NCI-H69 (cell line): ENCODE measurements around the gene CRYBB2.
"Not testable (repeated sequence)": the region's sequence is repeated elsewhere in the genome, so short reads cannot be mapped to it uniquely, and the experiment has no call there.

ENCODE experiments used
- DNase-seq: peaks from one replicate; lab custom pipeline; 2025; lab: John Stamatoyannopoulos, UW

CRYBB2 gene

DNA sequence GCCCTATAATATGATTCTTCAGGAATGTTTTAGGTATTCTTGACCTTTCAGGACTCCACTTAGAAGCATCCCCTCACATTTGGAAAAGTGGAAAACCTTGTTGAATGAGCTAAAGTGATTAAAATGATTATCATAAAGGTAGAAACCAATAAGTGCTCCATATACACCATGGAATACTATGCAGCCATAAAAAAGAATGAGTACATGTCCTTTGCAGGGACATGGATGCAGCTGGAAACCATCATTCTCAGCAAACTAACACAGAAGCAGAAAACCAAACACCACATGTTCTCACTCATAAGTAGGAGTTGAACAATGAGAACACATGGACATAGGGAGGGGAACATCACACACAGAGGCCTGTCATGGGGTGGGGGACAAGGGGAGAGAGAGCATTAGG lies 14.3 kb downstream of the CRYBB2 start:
- not testable (repeated sequence) for DNase-seq

DNA sequence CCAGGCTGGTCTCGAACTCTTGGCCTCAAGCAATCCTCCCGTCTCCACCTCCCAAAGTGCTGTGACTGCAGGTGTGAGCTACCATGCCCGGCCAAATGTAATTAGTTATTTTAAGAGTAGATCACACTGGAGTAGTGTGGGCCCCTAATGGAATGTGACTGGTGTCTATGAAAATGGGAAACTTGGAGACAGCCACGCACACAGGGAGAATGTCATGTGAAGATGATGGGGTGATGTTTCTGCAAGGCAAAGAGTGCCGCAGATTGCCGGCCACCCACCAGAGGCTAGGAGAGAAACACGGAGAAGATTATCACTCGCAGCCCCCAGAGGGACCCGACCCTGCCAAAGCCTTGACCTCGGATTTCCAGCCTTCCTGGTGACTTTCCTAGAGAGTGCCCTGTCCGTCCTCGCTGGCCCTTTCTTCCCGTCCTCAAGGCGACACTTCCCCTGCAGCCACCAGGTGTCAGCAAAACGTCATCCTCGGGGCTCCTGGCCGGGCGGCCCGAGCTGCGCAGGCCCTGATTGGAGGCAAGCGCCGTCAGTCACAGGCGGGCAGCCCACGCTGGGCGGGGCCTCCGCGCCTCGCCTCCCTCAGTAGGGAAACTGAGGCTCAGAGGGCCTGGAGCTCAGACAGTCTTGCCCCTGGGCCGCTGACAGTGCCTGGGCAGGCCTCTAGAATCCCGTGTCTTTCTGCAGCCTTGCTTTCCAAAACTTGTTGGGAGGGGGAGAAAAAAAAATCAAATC lies 16.3 kb downstream of the CRYBB2 start:
- DNase-seq = peak; percentile 87

DNA sequence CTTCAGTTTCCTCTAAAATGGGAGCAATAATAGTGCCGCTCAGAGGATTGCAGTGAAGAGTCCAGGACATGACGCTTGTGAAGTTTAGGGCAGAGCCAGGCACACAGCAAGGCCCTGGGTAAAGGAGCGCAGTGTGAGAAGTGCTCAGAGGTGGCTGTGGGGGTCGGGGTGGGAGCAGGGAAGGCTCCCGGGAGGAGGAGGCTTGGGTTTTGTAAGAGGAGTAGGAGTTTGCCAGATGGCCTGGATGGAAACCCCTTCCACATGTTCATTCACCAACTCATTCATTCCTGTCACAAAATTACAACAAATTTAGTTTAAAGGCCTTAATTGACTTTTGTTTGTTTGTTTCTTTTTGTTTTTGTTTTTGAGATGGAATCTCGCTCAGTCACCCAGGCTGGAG lies 17.0 kb downstream of the CRYBB2 start:
- DNase-seq = no peak

DNA sequence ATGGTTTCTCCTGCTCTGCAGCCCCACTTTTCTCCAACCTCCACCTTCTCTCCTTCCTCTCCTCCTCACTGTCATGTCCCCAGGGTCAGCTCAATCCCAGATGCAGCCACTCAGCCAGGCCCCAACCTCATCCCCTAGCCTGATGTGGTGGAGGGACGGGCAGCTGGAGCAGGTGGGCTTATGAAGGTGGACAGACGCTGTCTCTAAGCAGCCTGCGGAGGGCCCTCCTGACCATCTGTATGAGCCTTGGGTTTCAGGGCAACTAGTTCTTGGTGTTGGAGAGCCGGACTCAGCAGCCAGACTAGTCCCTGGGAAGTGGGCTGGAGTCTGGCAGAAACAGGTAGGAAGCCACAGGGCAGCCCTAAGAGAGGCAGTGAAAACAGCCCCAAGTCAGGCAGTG lies 18.1 kb downstream of the CRYBB2 start:
- DNase-seq = no peak

DNA sequence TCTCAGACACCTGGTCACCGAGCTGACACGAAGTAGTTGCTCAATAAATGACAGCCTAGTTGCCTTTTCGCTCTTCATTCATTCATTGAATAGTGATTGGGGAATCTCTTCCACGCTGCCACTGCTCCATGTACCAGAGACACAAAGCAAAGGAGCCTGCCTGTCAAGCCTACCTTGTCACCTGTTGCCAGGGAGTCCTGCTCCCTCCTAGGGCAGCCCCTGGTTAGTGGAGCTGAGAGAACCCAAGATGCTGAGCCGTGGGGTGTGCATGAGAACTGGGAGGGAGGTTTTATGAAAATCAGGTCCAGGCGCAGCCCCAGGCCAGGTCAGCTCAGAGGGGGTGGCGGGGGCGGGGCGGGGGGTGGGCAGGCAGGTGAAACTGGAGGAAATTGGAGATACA lies 18.6 kb downstream of the CRYBB2 start:
- DNase-seq = not testable (repeated sequence)

DNA sequence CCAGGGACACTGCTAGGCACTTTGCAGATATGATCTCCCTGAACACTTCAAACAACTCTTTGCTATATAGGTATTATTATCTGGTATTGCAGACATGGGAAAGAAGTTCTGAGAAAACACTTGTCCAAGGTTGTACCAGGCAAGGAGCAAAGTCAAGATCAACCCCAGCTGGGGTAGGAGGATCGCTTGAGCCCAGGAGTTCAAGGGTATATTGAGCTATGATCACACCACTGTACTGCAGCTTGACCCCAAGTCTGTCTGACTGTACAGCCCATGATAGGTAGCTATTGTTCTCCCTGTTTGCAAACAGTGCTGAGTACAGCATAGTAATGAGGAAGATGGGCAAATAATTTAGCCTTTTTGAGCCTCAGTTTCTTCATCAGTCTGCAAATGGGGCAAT lies 35.7 kb downstream of the CRYBB2 start:
- peak; percentile 10 for DNase-seq

DNA sequence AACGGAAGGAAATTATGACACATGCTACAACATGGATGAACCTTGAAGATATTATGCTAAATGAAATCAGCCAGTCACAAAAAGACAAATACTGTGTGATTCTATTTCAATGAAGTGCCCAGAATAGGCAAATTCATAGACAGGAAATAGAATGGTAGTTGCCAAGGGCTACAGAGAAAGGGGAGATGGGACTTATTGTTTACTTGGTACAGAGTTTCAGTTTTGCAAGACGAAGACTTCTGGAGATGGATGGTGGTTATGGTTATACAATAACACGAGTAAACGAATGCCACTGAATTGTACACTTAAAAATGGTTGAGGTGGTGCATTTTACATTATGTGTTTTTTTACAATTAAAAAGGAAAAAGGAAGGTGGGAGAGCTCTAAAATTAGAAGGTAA lies 48.1 kb downstream of the CRYBB2 start:
- not testable (repeated sequence) for DNase-seq

DNA sequence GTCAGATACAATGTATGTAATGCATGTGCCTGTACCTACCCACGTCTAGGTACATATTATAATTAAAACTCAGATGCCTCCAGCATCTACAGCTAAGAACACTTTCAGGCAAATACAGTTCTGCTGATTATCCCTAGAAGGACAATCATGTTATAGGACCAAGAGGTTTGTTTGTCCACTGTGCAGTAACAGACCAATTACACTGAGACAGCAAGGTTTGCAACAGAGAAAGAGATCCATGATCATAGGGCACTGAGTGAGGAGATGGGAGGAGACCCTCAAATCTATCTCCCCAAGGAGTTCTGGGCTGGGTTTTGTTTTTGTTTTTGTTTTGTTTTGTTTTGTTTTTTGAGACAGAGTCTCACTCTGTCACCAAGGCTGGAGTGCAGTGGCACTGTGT lies 49.5 kb downstream of the CRYBB2 start:
- not testable (repeated sequence) for DNase-seq

DNA sequence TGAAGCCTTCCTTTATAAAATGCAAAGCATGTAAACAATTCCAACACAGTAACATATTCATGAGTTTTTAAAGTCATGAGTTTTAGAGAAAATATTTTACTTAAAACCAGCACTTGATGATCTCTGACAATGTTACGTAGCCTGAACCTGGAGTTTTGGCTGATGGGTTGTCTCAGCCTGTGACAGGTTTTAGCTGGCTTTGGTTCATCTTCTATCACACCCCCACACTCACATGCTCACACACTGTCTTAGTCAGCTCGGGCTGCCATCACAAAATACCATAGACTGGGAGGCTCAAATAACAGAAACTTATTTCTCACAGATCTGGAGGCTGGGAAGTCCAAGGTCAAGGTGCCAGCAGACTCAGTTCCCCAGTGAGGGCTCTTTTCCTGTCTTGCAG lies 50.6 kb downstream of the CRYBB2 start:
- DNase-seq = not testable (repeated sequence)

DNA sequence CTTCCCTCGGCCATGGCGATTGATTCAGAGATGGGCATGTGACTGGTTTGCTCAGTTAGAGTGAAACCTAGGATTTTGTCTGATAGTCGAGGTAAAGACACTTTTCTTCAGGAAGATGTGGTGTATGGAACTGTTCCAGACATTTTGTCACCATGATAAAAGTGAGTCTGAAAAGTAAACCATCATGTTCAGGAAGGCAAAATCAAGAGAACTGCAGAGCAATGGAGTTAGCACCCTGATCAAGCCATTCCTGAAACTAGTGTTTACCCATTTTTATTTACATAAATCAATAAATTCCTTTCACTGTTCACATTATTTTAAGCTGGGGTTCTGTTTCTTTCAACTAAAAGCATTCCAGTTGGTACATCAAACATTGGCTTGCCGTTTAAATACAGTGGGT lies 53.8 kb downstream of the CRYBB2 start:
- not testable (repeated sequence) for DNase-seq

DNA sequence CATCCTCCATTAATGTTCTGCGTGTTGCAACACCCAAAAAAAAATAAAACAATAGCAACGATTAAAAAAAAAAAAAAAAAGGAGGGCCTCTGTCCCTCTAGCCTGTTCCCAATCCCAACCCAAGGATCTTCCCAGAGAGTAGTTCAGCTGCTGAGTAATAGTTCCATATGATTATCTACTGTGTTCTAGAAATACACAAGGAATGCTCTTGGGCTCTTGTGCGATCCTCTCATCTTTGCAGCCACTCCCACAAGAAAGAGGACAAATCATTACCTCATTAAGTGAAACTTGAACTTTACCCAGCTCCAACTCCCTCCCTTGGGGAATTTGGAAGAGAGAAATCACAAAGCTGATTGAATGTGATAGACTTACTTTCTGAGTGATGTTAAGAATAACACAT lies 54.5 kb downstream of the CRYBB2 start:
- not testable (repeated sequence) for DNase-seq

DNA sequence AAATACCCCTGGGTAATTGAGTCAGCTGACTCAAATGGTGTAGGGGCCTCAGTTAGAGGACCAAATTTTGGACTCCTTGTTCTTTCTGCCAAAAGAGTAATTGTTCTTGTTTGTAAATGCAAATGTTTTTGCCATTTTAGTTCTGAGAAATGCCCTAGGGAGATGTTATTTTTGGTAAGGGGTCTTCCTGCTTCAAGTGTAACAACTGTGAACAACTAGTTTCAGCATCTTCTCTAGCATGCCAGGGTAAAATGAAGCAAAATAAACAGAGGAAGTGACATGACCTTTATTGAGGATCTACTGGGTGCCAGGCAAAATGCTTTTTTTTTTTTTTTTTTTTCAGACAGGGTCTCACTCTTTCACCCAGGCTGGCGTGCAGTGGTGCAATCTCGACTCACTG lies 60.7 kb downstream of the CRYBB2 start:
- not testable (repeated sequence) for DNase-seq
